Endothelial cell of umbilical vein (primary cell): Measurements from ENCODE around the gene B3GNT7. TPM values are rescaled to one million over a fixed set of nuclear protein-coding genes. Genes with fewer than 3 reads are reported as not detected.
"Not testable (repeated sequence)": the region's sequence is repeated elsewhere in the genome, so short reads cannot be mapped to it uniquely, and the experiment has no call there.

Source experiments
- BruUV-seq: library from RNA; stranded (reverse); fragments of 400-500 nt; replicated peaks from 2 replicates; lab custom pipeline; 2021; lab: Mats Ljungman, UMichigan
- CTCF ChIA-PET: fragments of 300-600, 350-600 bp; sonication (Branson Sonifier 250); formaldehyde crosslinking; loops from one replicate; lab custom pipeline; 2021; ENCODE audit warnings: antibody characterized with exemption, inconsistent platforms; lab: Charles Lee
- POLR2A ChIA-PET: fragments of 300-600, 350-600 bp; sonication (Branson Sonifier 250); formaldehyde crosslinking; loops from one replicate; lab custom pipeline; 2021; ENCODE audit warnings: antibody characterized with exemption, inconsistent platforms; lab: Charles Lee
- DNase-seq: peaks from one replicate; pipeline ENCODE4 v3.0.0-alpha.2; 2011; ENCODE audit warnings: low read depth, low spot score
- FAIRE-seq: peaks from 2 replicates; lab custom pipeline; 2011; peaks lifted over from hg19 to GRCh38; lab: Jason Lieb, UNC
- H2AFZ ChIP-seq: 2 replicates; pipeline ENCODE4 v1.6.0; 2012; ENCODE audit warnings: low read depth, low read length, control low read depth, inconsistent platforms
- H3K27ac ChIP-seq: 2 replicates; pipeline ENCODE4 v1.5.1; 2011; ENCODE audit warnings: low read depth, mild to moderate bottlenecking, control low read depth, low read length, moderate library complexity; ENCODE audit not compliant: insufficient read depth
- H3K27me3 ChIP-seq, 2 experiments: 2 replicates each; pipeline versions ENCODE4 v1.6.0 to v1.6.1; 2011; ENCODE audit warnings: low read length in 2 of 2, mixed read lengths in 1 of 2; ENCODE audit not compliant: control insufficient read depth in 2 of 2, insufficient read depth in 2 of 2
- H3K36me3 ChIP-seq, 2 experiments: 2 replicates in 1 of 2; 3 replicates in 1 of 2; pipeline ENCODE4 v1.5.1; 2011; ENCODE audit warnings: low read length in 2 of 2, mild to moderate bottlenecking in 1 of 2, moderate library complexity in 1 of 2; ENCODE audit not compliant: control insufficient read depth in 2 of 2, insufficient read depth in 2 of 2; ENCODE audit errors: extremely low read depth in 1 of 2
- H3K4me1 ChIP-seq: 3 replicates; pipeline ENCODE4 v1.5.1; 2011; ENCODE audit warnings: mild to moderate bottlenecking, low read length; ENCODE audit not compliant: control insufficient read depth, insufficient read depth; ENCODE audit errors: extremely low read depth
- H3K4me2 ChIP-seq: 2 replicates; pipeline ENCODE4 v1.6.1; 2011; ENCODE audit warnings: low read length, control low read depth, mixed read lengths; ENCODE audit not compliant: insufficient read depth
- H3K4me3 ChIP-seq, 3 experiments: fragments of 200-600 bp in 1 of 3; sonication (generic), shearing (Covaris generic) in 1 of 3; replicated peaks in 1 of 3; 2 replicates each; pipeline ENCODE4 v1.5.1; 2011 to 2016; ENCODE audit warnings: control low read depth in 3 of 3, low read length in 3 of 3, mild to moderate bottlenecking in 2 of 3, inconsistent platforms in 1 of 3, low read depth in 1 of 3, moderate library complexity in 1 of 3; ENCODE audit not compliant: insufficient read depth in 1 of 3
- H3K79me2 ChIP-seq: 2 replicates; pipeline ENCODE4 v1.6.0; 2012; ENCODE audit warnings: low read length, inconsistent platforms; ENCODE audit not compliant: control insufficient read depth, insufficient read depth
- H3K9ac ChIP-seq: replicated peaks from 2 replicates; pipeline ENCODE3; 2011; ENCODE audit warnings: low read length, control low read depth; ENCODE audit not compliant: insufficient read depth; ENCODE audit errors: extremely low read depth
- H3K9me1 ChIP-seq: replicated peaks from 3 replicates; pipeline ENCODE4 v1.6.0; 2011; ENCODE audit warnings: mild to moderate bottlenecking, low read length; ENCODE audit not compliant: control insufficient read depth, insufficient read depth; ENCODE audit errors: extremely low read depth
- H3K9me3 ChIP-seq: replicated peaks from 2 replicates; pipeline ENCODE4 v1.5.1; 2012; ENCODE audit warnings: low read length, inconsistent platforms; ENCODE audit not compliant: control insufficient read depth, insufficient read depth
- H4K20me1 ChIP-seq: replicated peaks from 2 replicates; pipeline ENCODE3; 2011; ENCODE audit warnings: mild to moderate bottlenecking, low read length; ENCODE audit not compliant: control insufficient read depth, insufficient read depth; ENCODE audit errors: extremely low read depth
- dilution Hi-C: fragments of 300-500 bp; cut with MboI; formaldehyde crosslinking; loops from one replicate; pipeline ENCODE4 v1.15.0; 2019; ENCODE audit warnings: low sequenced_read_pairs; ENCODE audit not compliant: extremely low pct_ligation_motif_present
- intact Hi-C: fragments of 100-400 bp; cut with micrococcal nuclease; formaldehyde crosslinking; loops from one replicate; pipeline ENCODE4 v1.10.0; 2022
- polyA plus RNA-seq, 4 experiments: library from polyadenylated mRNA; depleted of rRNA in 3 of 4; stranded (reverse) in 3 of 4; unstranded in 1 of 4; fragments of >200 nt; gene quantifications; 2 replicates each; pipeline versions ENCODE4 v1.2.1 to v1.2.3, GENCODE V29; 2011 to 2012; ENCODE audit warnings: missing spikeins in 1 of 4
- total RNA-seq: library from RNA; stranded (reverse); gene quantifications from 2 replicates; pipeline ENCODE4 v1.2.3, GENCODE V29; 2021

The B3GNT7 gene
- total and polyA plus RNA-seq, 2 donors (not counting 3 experiments of a cell fraction or from before 2014, with no cell fraction given), result 0.39 to 1.2 TPM

DNA sequence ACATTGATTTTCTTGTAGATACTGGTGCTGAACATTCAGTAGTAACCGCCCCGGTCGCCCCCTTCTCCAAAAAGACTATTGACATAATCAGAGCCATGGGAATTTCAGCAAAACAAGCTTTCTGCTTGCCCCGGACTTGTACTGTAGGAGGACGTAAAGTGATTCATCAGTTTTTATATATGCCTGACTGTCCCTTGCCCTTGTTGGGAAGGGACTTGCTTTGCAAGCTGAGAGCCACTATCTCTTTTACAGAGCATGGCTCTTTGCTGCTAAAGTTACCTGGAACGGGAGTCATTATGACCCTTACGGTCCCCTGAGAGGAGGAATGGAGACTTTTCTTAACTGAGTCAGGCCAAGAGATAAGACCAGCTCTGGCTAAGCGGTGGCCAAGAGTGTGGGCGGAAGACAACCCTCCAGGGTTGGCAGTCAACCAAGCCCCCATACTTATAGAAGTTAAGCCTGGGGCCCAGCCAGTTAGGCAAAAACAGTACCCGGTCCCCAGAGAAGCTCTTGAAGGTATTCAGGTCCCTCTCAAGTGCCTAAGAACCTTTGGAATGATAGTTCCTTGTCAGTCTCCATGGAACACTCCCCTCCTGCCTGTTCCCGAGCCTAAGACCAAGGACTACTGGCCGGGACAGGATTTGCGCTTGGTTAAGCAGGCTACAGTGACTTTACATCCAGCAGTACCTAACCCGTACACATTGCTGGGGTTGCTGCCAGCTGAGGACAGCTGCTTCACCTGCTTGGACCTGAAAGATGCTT, 8.1 kb downstream of the B3GNT7 start:
- H4K20me1 ChIP-seq, H2AFZ ChIP-seq, H3K4me3 ChIP-seq, H3K4me2 ChIP-seq, POLR2A ChIA-PET, H3K9me3 ChIP-seq, H3K27ac ChIP-seq, H3K9ac ChIP-seq, H3K36me3 ChIP-seq, H3K9me1 ChIP-seq, H3K79me2 ChIP-seq, DNase-seq, intact Hi-C loops, dilution Hi-C loops, FAIRE-seq, H3K27me3 ChIP-seq, H3K4me1 ChIP-seq, BruUV-seq: not testable (repeated sequence)
- CTCF ChIA-PET, result interaction anchor here (0.6 to 6.6 kb wide), 7 partner anchors 9 to 300 kb away, joined by 3 to 77 read pairs (median 4); no protein-coding TSS in a partner anchor

- dilution Hi-C loops, H2AFZ ChIP-seq, POLR2A ChIA-PET: not testable (repeated sequence)
These were observed 8.7 kb downstream of the B3GNT7 start for GRCh38 chr2:231404183-231404578.

DNA sequence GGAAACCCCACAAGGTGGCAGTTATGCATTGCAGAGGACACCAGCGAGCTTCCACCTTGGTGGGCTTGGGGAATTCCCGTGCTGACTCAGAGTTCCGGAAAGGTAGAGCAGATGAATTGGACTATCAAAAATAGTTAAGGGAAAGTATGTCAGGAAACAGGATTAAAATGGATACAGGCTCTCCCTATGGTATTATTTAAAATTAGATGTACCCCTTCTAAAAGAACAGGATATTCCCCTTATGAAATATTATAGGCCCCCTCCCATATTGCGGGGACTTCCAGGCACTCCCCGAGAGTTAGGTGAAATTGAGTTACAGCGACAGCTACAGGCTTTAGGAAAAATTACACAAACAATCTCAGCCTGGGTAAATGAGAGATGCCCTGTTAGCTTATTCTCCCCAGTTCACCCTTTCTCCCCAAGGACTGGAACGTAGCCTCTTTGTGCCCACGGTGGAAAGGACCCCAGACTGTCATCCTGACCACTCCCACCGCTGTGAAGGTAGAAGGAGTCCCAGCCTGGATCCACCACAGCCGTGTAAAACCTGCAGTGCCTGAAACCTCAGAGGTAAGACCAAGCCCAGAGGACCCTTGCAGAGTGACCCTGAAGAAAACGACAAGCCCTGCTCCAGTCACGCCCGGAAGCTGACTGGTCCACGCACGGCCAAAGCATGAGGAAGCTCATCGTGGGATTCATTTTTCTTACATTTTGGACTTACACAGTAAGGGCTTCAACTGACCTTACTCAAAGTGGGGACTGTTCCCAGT, 10.3 kb downstream of the B3GNT7 start:
- BruUV-seq, H3K79me2 ChIP-seq, H3K9me3 ChIP-seq, POLR2A ChIA-PET, H3K4me3 ChIP-seq, dilution Hi-C loops, H2AFZ ChIP-seq, H4K20me1 ChIP-seq, H3K4me2 ChIP-seq, FAIRE-seq, H3K27me3 ChIP-seq, H3K36me3 ChIP-seq, DNase-seq, H3K9me1 ChIP-seq, H3K9ac ChIP-seq, H3K4me1 ChIP-seq, H3K27ac ChIP-seq: not testable (repeated sequence)
- intact Hi-C loops, result loop anchor here (1.0 kb wide), 2 partner anchors 108 to 178 kb away; no protein-coding TSS in a partner anchor
- CTCF ChIA-PET, result interaction anchor here (0.6 to 6.6 kb wide), 17 partner anchors 9 to 302 kb away, joined by 3 to 77 read pairs (median 4); no protein-coding TSS in a partner anchor

More at GRCh38 chr2:231404183-231404578, 8.7 kb downstream of the B3GNT7 start:
- H3K27ac ChIP-seq, H3K36me3 ChIP-seq, intact Hi-C loops, FAIRE-seq, H3K27me3 ChIP-seq, H3K79me2 ChIP-seq, H3K9me3 ChIP-seq, H3K4me2 ChIP-seq, H3K4me1 ChIP-seq, H4K20me1 ChIP-seq, DNase-seq, BruUV-seq, H3K9me1 ChIP-seq, H3K4me3 ChIP-seq, H3K9ac ChIP-seq: not testable (repeated sequence)
- CTCF ChIA-PET, result interaction anchor here (1.2 to 6.6 kb wide), 3 partner anchors 106 to 159 kb away, joined by 3 to 77 read pairs (median 3); no protein-coding TSS in a partner anchor
